Thyroid gland (tissue), 4 donors: ENCODE results near the gene KCNQ4.

Experiments used
- CTCF ChIP-seq, 6 experiments: fragments of 200-600 bp in 3 of 6; fragments of 450-650 bp in 3 of 6; sonication (generic) in 3 of 6; IDR thresholded peaks; one replicate each; pipeline ENCODE4 v1.5.1; 2016 to 2019; ENCODE audit warnings: antibody characterized with exemption in 6 of 6, mild to moderate bottlenecking in 2 of 6, inconsistent platforms in 1 of 6, moderate library complexity in 1 of 6
- POLR2A ChIP-seq, 2 donors: fragments of 450-650 bp; IDR thresholded peaks; one replicate each; pipeline ENCODE4 v1.6.1; 2017; ENCODE audit warnings: antibody characterized with exemption in 2 of 2, mild to moderate bottlenecking in 2 of 2, moderate library complexity in 1 of 2

GRCh38 chr1:40748841-40749718 is 34.5 kb upstream of the KCNQ4 start:
- TF ChIP-seq POLR2A (IDR thresholded peaks at IDR 0.05) (no peak), CTCF (IDR thresholded peaks at IDR 0.05) (no peak)
